ENCODE measurements around the gene ZNF555.
A peak's percentile ranks its signal among the peaks of the same experiment; 100 is the strongest.
"Not testable (repeated sequence)": the region's sequence is repeated elsewhere in the genome, so short reads cannot be mapped to it uniquely, and the experiment has no call there.

ZNF555 gene

GRCh38 chr19:2840794-2841791, at the start of gene ZNF555:
TSS of gene ZNF555 (plus strand) at chr19:2841475. CDS start at chr19:2841573, 98 bp downstream.
- peak; percentile 99 for DNase-seq (ENCODE audit: low spot score)

GRCh38 chr19:2791876-2792275, 49.4 kb upstream of the ZNF555 start:
- DNase-seq (ENCODE audit: low spot score) = no peak

- DNase-seq (ENCODE audit: low spot score) = not testable (repeated sequence)
These were observed 48.6 kb upstream of the ZNF555 start for GRCh38 chr19:2792666-2793065.

- no peak for DNase-seq (ENCODE audit: low spot score)
These were observed 48.1 kb upstream of the ZNF555 start for GRCh38 chr19:2793126-2793525.

GRCh38 chr19:2793577-2793976, 47.7 kb upstream of the ZNF555 start:
- no peak for DNase-seq (ENCODE audit: low spot score)

- no peak for DNase-seq (ENCODE audit: low spot score)
These were observed 45.2 kb upstream of the ZNF555 start for GRCh38 chr19:2795827-2796658.

GRCh38 chr19:2796659-2797266, 44.5 kb upstream of the ZNF555 start:
- DNase-seq (ENCODE audit: low spot score) = no peak

- DNase-seq (ENCODE audit: low spot score) = peak; percentile 14
These were observed 44.0 kb upstream of the ZNF555 start for GRCh38 chr19:2797280-2797679.

GRCh38 chr19:2798158-2798685, 43.1 kb upstream of the ZNF555 start:
- DNase-seq (ENCODE audit: low spot score) = no peak

GRCh38 chr19:2798733-2799132, 42.5 kb upstream of the ZNF555 start:
- DNase-seq (ENCODE audit: low spot score) = no peak

GRCh38 chr19:2799273-2800020, 41.8 kb upstream of the ZNF555 start:
- no peak for DNase-seq (ENCODE audit: low spot score)

- DNase-seq (ENCODE audit: low spot score) = no peak
These were observed 40.8 kb upstream of the ZNF555 start for GRCh38 chr19:2800506-2800905.

- no peak for DNase-seq (ENCODE audit: low spot score)
These were observed 38.4 kb upstream of the ZNF555 start for GRCh38 chr19:2802826-2803225.

- DNase-seq (ENCODE audit: low spot score) = no peak
These were observed 37.7 kb upstream of the ZNF555 start for GRCh38 chr19:2803486-2804155.

- DNase-seq (ENCODE audit: low spot score) = no peak
These were observed 36.9 kb upstream of the ZNF555 start for GRCh38 chr19:2804156-2805004.

- no peak for DNase-seq (ENCODE audit: low spot score)
These were observed 35.9 kb upstream of the ZNF555 start for GRCh38 chr19:2805261-2805900.

- no peak for DNase-seq (ENCODE audit: low spot score)
These were observed 35.2 kb upstream of the ZNF555 start for GRCh38 chr19:2805991-2806649.

- DNase-seq (ENCODE audit: low spot score) = no peak
These were observed 34.4 kb upstream of the ZNF555 start for GRCh38 chr19:2806736-2807378.
